HEK293T (cell line): ENCODE results near the gene ZNF474.

Source experiments
- CTCF ChIA-PET: fragments of 350-600 bp; formaldehyde crosslinking; extraction: SDS; loops from one replicate; lab custom pipeline; 2021; ENCODE audit warnings: antibody characterized with exemption, inconsistent platforms; lab: Yijun Ruan, JAX
- POLR2A ChIA-PET: fragments of 350-600 bp; formaldehyde crosslinking; extraction: SDS; loops from one replicate; lab custom pipeline; 2020; ENCODE audit warnings: antibody characterized with exemption, inconsistent platforms; lab: Yijun Ruan, JAX
- DNase-seq: peaks from one replicate; pipeline ENCODE4 v3.0.0; 2012; ENCODE audit warnings: mixed read lengths; ENCODE audit errors: extremely low spot score
- ARNT ChIP-seq: fragments of 450-650 bp; IDR thresholded peaks from 2 replicates; pipeline ENCODE4 v1.6.1; 2017; ENCODE audit warnings: mild to moderate bottlenecking
- BHLHE40 ChIP-seq: fragments of 450-650 bp; IDR thresholded peaks from 2 replicates; pipeline ENCODE4 v1.6.1; 2016; ENCODE audit warnings: mild to moderate bottlenecking, moderate library complexity, borderline replicate concordance
- CTBP1 ChIP-seq: fragments of 450-650 bp; IDR thresholded peaks from 2 replicates; pipeline ENCODE4 v1.6.1; 2016; ENCODE audit warnings: borderline replicate concordance
- ELF4 ChIP-seq: fragments of 450-650 bp; IDR thresholded peaks from 2 replicates; pipeline ENCODE4 v1.6.1; 2017; ENCODE audit warnings: antibody characterized with exemption
- FOXA1 ChIP-seq: fragments of 450-650 bp; IDR thresholded peaks from 2 replicates; pipeline ENCODE4 v1.6.1; 2016; ENCODE audit warnings: mild to moderate bottlenecking
- FOXK2 ChIP-seq: fragments of 450-650 bp; IDR thresholded peaks from 2 replicates; pipeline ENCODE4 v1.6.1; 2016; ENCODE audit warnings: mild to moderate bottlenecking
- FOXM1 ChIP-seq: fragments of 450-650 bp; IDR thresholded peaks from 2 replicates; pipeline ENCODE4 v1.6.1; 2017; ENCODE audit warnings: mild to moderate bottlenecking, borderline replicate concordance
- HDGF ChIP-seq: fragments of 450-650 bp; IDR thresholded peaks from 2 replicates; pipeline ENCODE4 v1.6.1; 2017; ENCODE audit warnings: antibody characterized with exemption, borderline replicate concordance
- L3MBTL2 ChIP-seq: fragments of 450-650 bp; conservative IDR thresholded peaks from 2 replicates; pipeline ENCODE4 v1.6.1; 2016; ENCODE audit warnings: mild to moderate bottlenecking
- LEF1 ChIP-seq: fragments of 450-650 bp; IDR thresholded peaks from 2 replicates; pipeline ENCODE4 v1.6.1; 2017; ENCODE audit warnings: mild to moderate bottlenecking, borderline replicate concordance
- NFRKB ChIP-seq: fragments of 450-650 bp; IDR thresholded peaks from 2 replicates; pipeline ENCODE4 v1.6.1; 2016; ENCODE audit warnings: mild to moderate bottlenecking, moderate library complexity
- SP1 ChIP-seq: fragments of 450-650 bp; IDR thresholded peaks from 2 replicates; pipeline ENCODE4 v1.6.1; 2017
- SUZ12 ChIP-seq: fragments of 450-650 bp; IDR thresholded peaks from 2 replicates; pipeline ENCODE4 v1.6.1; 2016; ENCODE audit warnings: mild to moderate bottlenecking
- TARDBP ChIP-seq: fragments of 450-650 bp; IDR thresholded peaks from 2 replicates; pipeline ENCODE4 v1.6.1; 2016
- ZNF384 ChIP-seq: fragments of 450-650 bp; IDR thresholded peaks from 2 replicates; pipeline ENCODE4 v1.6.1; 2016
- TF ChIP-seq, protein P1 (sequence below): fragments of 450-650 bp; IDR thresholded peaks from 2 replicates; pipeline ENCODE4 v1.6.1; 2016

The ZNF474 gene

DNA sequence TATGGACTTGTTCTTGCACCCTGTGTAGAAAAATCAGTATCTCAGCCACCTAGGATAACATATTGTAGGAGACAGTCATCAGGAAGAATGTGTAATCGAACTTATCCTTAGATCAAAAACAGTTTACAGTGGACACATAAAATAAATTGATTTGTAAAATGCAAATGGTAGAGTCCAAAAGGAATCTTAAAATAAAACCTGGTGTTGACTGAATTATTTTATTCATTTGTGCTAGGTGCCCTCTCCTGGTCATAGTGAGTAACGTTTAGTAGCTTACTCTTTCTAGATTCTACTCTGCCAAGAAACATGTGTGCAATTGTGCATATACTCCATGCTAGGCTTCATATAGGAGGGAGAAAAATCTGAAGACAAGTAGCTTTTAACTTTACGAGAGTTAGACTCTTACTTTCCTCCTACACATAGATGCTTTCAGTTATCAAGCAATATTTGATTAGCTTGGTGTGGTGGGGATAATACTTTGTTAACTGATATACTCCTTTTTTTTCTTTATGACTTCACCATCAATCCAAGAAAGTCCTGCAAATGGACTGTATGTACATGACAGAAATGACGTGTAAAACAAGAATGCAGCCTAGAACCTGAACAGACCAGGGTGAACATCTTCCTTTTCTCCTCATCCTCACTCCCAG lies 27.6 kb upstream of the ZNF474 start:
- ChIA-PET CTCF (interaction anchor here (0.6 to 1.6 kb wide), 6 partner anchors 10 to 1290 kb away, joined by 3 to 7 read pairs (median 4); no protein-coding TSS in a partner anchor), POLR2A (interaction anchor here (1.4 kb wide), 1 partner anchor 24 kb away, joined by 5 read pairs; the partner anchor contains the start of gene LOX)
- peak; percentile 18 for DNase-seq
- TF ChIP-seq ARNT (no peak), L3MBTL2 (no peak), SP1 (no peak), SUZ12 (no peak), FOXK2 (no peak), CTBP1 (no peak), TARDBP (no peak), HDGF (no peak), FOXM1 (no peak), NFRKB (no peak), ELF4 (no peak), BHLHE40 (no peak), LEF1 (no peak), ZNF384 (no peak), FOXA1 (no peak)
- TF ChIP-seq, protein P1, sequence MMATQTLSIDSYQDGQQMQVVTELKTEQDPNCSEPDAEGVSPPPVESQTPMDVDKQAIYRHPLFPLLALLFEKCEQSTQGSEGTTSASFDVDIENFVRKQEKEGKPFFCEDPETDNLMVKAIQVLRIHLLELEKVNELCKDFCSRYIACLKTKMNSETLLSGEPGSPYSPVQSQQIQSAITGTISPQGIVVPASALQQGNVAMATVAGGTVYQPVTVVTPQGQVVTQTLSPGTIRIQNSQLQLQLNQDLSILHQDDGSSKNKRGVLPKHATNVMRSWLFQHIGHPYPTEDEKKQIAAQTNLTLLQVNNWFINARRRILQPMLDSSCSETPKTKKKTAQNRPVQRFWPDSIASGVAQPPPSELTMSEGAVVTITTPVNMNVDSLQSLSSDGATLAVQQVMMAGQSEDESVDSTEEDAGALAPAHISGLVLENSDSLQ: no peak

DNA sequence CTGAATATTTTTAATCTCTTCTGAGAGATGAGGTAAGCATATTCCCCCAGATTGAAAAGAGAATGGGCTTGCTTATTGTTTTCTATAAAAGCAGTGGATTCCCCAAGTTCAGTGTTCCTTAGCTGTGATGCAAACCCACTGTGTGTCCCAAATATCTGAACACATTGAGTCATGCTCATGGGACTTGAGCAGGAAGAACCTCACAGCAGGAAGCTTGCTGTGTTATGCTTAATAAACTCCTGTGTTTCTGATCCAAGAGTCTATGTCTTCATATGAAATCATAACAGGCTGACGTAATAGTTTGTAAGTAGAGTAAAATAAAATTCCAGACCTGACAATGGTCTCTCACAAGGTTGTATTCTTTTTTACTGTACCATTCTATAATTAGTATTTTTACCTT lies 26.5 kb upstream of the ZNF474 start:
- POLR2A ChIA-PET: interaction anchor here (1.4 kb wide), 1 partner anchor 25 kb away, joined by 5 read pairs; the partner anchor contains the start of gene LOX
- no peak for TF ChIP-seq ELF4
- TF ChIP-seq NFRKB: no peak
- TF ChIP-seq L3MBTL2: no peak
- TF ChIP-seq, protein P1: no peak
- no peak for TF ChIP-seq BHLHE40
- no peak for TF ChIP-seq SP1
- no peak for TF ChIP-seq LEF1
- TF ChIP-seq FOXK2: no peak
- TF ChIP-seq FOXM1: no peak
- TF ChIP-seq SUZ12: no peak
- TF ChIP-seq ARNT: no peak
- no peak for TF ChIP-seq ZNF384
- TF ChIP-seq TARDBP: no peak
- no peak for TF ChIP-seq HDGF
- no peak for TF ChIP-seq CTBP1
- no peak for TF ChIP-seq FOXA1
- no peak for DNase-seq
- CTCF ChIA-PET: interaction anchor here (1.1 to 1.6 kb wide), 3 partner anchors 27 to 134 kb away, joined by 3 to 5 read pairs (median 4); no protein-coding TSS in a partner anchor

DNA sequence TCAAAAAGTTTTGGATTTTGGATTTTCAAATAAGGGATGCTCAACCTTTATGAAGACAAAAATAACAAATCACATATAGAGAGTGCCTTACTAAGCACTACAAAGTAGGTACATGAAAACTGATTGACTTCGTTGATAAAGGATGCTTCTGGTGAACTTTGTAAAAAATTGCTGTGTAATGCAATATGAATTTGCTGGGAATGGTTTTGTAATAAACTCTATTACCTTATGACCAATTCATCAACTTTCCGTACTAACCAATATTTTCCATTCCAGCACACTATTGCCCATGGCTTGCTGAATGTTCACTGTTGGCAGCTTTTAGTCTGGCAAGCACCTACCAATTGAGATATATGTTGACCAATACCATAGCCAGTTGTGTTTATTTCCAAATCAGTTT lies 23.4 kb upstream of the ZNF474 start:
- no peak for TF ChIP-seq TARDBP
- TF ChIP-seq NFRKB: no peak
- no peak for TF ChIP-seq ARNT
- no peak for TF ChIP-seq BHLHE40
- no peak for TF ChIP-seq HDGF
- TF ChIP-seq FOXK2: no peak
- TF ChIP-seq CTBP1: no peak
- no peak for TF ChIP-seq LEF1
- TF ChIP-seq FOXA1: no peak
- TF ChIP-seq SUZ12: no peak
- no peak for TF ChIP-seq SP1
- TF ChIP-seq L3MBTL2: no peak
- TF ChIP-seq FOXM1: no peak
- CTCF ChIA-PET: no interaction called here
- POLR2A ChIA-PET: no interaction called here

DNA sequence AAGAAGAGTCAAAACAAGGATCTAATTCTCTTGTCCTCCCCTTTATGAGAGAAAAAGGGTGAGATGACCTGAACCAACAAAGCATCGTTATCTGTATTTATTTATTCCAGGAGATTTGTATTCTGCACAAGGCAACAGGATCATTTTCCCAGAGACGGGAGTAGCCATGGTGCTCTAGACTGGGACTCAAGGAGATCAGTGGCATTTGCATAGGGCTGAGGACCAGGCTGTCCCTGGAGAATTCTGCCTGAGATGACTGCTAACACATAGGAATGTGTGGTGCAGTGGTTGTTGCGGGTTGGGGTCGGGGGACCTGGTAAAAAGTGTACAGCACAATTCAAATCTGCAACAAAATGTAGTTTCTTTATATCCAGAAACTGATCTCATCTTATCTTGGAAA lies 22.3 kb upstream of the ZNF474 start:
- POLR2A ChIA-PET: no interaction called here
- no peak for TF ChIP-seq HDGF
- no peak for TF ChIP-seq CTBP1
- TF ChIP-seq, protein P1: no peak
- no peak for TF ChIP-seq FOXM1
- no peak for TF ChIP-seq NFRKB
- no peak for TF ChIP-seq TARDBP
- TF ChIP-seq ARNT: no peak
- no peak for TF ChIP-seq FOXK2
- TF ChIP-seq L3MBTL2: no peak
- TF ChIP-seq BHLHE40: no peak
- no peak for DNase-seq
- CTCF ChIA-PET: no interaction called here

More for the DNA sequence above, 23.4 kb upstream of the ZNF474 start:
- no peak for DNase-seq

DNA sequence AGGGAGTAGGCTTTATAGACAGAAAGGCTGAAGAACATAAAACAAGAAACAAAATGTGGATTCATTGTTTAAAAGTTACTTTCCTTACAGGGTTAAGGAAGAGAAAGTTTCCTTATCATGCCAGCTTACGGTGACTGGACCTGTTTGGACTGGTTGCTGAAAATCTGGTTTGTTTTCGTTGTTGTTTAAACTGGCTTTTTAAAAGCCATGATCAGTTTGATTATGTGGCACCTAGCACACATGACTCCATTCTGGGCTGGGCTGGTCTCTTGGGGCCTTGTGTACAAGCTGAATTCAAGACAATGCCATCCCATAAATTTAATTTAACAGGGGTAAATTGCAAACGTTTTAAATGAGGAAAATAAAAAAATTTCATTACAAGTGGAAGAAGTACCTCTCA lies 18.4 kb upstream of the ZNF474 start:
- no peak for DNase-seq
- POLR2A ChIA-PET: no interaction called here
- TF ChIP-seq ELF4: no peak
- TF ChIP-seq HDGF: no peak
- TF ChIP-seq TARDBP: no peak
- TF ChIP-seq FOXM1: no peak
- TF ChIP-seq SUZ12: no peak
- TF ChIP-seq NFRKB: no peak
- no peak for TF ChIP-seq LEF1
- no peak for TF ChIP-seq FOXK2
- no peak for TF ChIP-seq CTBP1
- TF ChIP-seq, protein P1: no peak
- no peak for TF ChIP-seq SP1
- no peak for TF ChIP-seq FOXA1
- no peak for TF ChIP-seq BHLHE40
- no peak for TF ChIP-seq ARNT
- no peak for TF ChIP-seq L3MBTL2
- no peak for TF ChIP-seq ZNF384
- CTCF ChIA-PET: no interaction called here
